ENCODE results near the gene STPG3. TPM values are rescaled to one million over a fixed set of nuclear protein-coding genes. Genes with fewer than 3 reads are reported as not detected.

Gene STPG3
- total and polyA plus RNA-seq, 2 of the 13 experiments (the other 11 are each of a cell fraction or from before 2014, with no cell fraction given) = not detected

DNA sequence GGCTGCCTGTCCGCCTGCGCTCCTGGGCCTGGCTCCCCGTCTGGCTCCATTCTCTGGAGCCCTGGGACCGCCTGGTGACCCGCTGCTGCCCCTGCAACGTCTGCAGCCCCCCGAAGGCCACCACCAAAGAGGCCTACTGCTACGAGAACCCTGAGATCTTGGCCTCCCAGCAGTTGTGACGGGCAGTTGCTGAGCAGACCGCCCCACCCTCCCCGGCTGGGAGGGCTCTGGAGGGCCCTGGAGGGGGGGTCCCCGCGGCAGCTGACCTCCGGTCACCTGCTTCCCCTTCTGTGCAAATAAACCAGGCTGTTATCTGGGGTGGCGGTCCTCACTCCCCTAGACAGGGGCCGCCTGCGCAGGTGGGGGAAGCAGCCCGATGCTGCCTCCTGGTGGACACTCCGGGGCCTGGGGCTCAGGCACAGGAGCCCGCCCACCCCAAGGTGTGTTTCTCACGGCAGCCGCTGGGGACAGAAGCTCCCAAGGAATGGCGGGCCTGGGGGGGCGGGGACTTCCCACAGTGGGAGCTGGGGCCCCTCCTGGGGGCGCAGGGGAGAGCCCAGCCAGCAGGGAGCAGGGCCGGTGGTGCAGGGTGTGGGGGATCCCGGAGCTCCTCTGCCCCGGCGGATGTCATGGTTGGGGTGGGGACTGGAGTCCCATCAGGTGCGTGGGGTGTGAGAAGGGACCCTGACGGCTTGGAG is 14.7 kb upstream of the STPG3 start (continued):
- TF ChIP-seq, protein P1, sequence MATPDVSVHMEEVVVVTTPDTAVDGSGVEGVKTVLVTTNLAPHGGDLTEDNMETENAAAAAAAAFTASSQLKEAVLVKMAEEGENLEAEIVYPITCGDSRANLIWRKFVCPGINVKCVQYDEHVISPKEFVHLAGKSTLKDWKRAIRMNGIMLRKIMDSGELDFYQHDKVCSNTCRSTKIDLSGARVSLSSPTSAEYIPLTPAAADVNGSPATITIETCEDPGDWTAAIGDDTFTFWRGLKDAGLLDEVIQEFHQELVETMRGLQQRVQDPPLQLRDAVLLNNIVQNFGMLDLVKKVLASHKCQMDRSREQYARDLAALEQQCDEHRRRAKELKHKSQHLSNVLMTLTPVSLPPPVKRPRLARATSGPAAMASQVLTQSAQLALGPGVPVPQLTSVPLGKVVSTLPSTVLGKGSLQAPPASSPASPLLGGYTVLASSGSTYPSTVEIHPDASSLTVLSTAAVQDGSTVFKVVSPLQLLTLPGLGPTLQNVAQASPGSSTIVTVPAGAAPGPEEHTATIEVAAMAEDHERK (CRISPR knock-in tag; IDR thresholded peaks at IDR 0.05; ENCODE audit: low read depth) = no peak; the same call in 1 of the 2 replicates
- TF ChIP-seq THAP11 (CRISPR knock-in tag; IDR thresholded peaks at IDR 0.05) (peak; percentile 72), ZNF230 (CRISPR knock-in tag; IDR thresholded peaks at IDR 0.05) (no peak), NFKBIZ (CRISPR knock-in tag; IDR thresholded peaks at IDR 0.05) (no peak), RAD51 (IDR thresholded peaks at IDR 0.05; ENCODE audit: borderline replicate concordance) (no peak), PHF21A (CRISPR knock-in tag; IDR thresholded peaks at IDR 0.05) (peak; percentile 95), ZNF142 (CRISPR knock-in tag; IDR thresholded peaks at IDR 0.05) (no peak; the same call in 1 of the 2 replicates), HOMEZ (CRISPR knock-in tag; IDR thresholded peaks at IDR 0.05; ENCODE audit: low read depth) (peak; percentile 74; the same call in 1 of the 2 replicates), ZNF878 (CRISPR knock-in tag; IDR thresholded peaks at IDR 0.05) (no peak), POLR2AphosphoS5 (IDR thresholded peaks at IDR 0.05; ENCODE audit: low read depth, low read length) (peak; percentile 70), CENPT (CRISPR knock-in tag; IDR thresholded peaks at IDR 0.05; ENCODE audit: low read depth) (no peak), SMC3 (IDR thresholded peaks at IDR 0.05; ENCODE audit: low read length) (peak; percentile 51; the same call in 1 of the 2 replicates), ZSCAN22 (CRISPR knock-in tag; IDR thresholded peaks at IDR 0.05) (no peak), ZNF850 (CRISPR knock-in tag; conservative IDR thresholded peaks at IDR 0.05) (no peak), REPIN1 (CRISPR knock-in tag; IDR thresholded peaks at IDR 0.05; ENCODE audit: borderline replicate concordance, low read depth) (no peak; the same call in none of the 2 replicates)
- TF ChIP-seq, protein P2, sequence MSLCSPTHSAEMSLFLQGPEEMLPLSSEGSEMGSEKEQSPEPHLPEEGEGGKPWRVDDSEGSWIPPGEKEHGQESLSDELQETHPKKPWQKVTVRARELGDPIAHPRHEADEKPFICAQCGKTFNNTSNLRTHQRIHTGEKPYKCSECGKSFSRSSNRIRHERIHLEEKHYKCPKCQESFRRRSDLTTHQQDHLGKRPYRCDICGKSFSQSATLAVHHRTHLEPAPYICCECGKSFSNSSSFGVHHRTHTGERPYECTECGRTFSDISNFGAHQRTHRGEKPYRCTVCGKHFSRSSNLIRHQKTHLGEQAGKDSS (CRISPR knock-in tag; IDR thresholded peaks at IDR 0.05; ENCODE audit: borderline replicate concordance, low read depth) = 0 out of 2 replicates have a peak, but pooled peaks have one; percentile 69

Measured in HepG2 (cell line).